NT2/D1 (cell line): ENCODE data around the gene OR5T2.

ENCODE experiments used
- SUZ12 ChIP-seq: IDR thresholded peaks from 2 replicates; pipeline ENCODE4 v1.6.1; 2011; ENCODE audit not compliant: insufficient read length, insufficient read depth; ENCODE audit errors: extremely low read depth
- YY1 ChIP-seq: IDR thresholded peaks from 2 replicates; pipeline ENCODE4 v1.6.1; 2011; ENCODE audit not compliant: insufficient read length, insufficient read depth
- ZNF274 ChIP-seq: IDR thresholded peaks from 2 replicates; pipeline ENCODE4 v1.6.1; 2011; ENCODE audit warnings: mild to moderate bottlenecking, low read depth, low read length

DNA sequence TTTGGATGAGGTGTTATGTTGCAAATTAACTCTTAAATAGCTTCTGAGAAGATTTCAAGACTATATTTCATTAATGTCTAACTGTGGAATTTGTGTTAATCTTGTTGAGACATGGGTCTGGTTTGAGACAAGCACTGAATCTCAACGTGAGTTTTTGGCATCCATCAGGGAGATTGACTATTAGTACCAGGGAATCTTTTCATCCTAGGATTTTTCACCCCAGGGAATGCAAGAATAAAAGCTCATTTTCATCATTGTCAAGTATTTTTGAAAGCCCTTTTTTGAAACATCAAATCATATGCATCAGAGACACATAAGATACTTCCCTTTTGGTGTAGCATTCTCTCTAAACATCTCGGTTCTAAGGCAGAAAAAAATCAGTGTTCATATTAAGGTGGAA lies 19.5 kb downstream of the OR5T2 start:
- TF ChIP-seq YY1 (no peak), ZNF274 (no peak), SUZ12 (no peak)
